PFSK-1 (cell line): Measurements from ENCODE around the gene PRSS1.

Experiments used
- FOXP2 ChIP-seq: optimal IDR thresholded peaks from 2 replicates; pipeline ENCODE3; 2011; ENCODE audit warnings: borderline replicate concordance, control low read depth, inconsistent platforms; ENCODE audit not compliant: insufficient read depth; ENCODE audit errors: extremely low read length, extremely low read depth
- POLR2AphosphoS5 ChIP-seq: IDR thresholded peaks from 2 replicates; pipeline ENCODE4 v1.6.1; 2012; ENCODE audit warnings: low read depth, mild to moderate bottlenecking, control low read depth, low read length, moderate library complexity
- SIN3A ChIP-seq: IDR thresholded peaks from 2 replicates; pipeline ENCODE4 v1.6.1; 2012; ENCODE audit warnings: mild to moderate bottlenecking, low read length, moderate library complexity, borderline replicate concordance; ENCODE audit not compliant: insufficient read depth
- TAF1 ChIP-seq: IDR thresholded peaks from 2 replicates; pipeline ENCODE4 v1.6.1; 2012; ENCODE audit warnings: low read length, control low read depth, borderline replicate concordance; ENCODE audit not compliant: insufficient read depth
- TF ChIP-seq, protein P1 (sequence below), 2 experiments: IDR thresholded peaks; 2 replicates each; pipeline versions ENCODE4 v1.6.1 to v1.8.0; 2011 to 2012; ENCODE audit warnings: low read depth in 2 of 2, low read length in 2 of 2, control low read depth in 1 of 2, inconsistent platforms in 1 of 2, mild to moderate bottlenecking in 1 of 2, moderate library complexity in 1 of 2; ENCODE audit not compliant: insufficient read depth in 1 of 2

The PRSS1 gene

GRCh38 chr7:142801601-142802295 lies 52.5 kb downstream of the PRSS1 start:
- TF ChIP-seq POLR2AphosphoS5 (no peak), FOXP2 (no peak), SIN3A (no peak), TAF1 (no peak)
- TF ChIP-seq, protein P1, sequence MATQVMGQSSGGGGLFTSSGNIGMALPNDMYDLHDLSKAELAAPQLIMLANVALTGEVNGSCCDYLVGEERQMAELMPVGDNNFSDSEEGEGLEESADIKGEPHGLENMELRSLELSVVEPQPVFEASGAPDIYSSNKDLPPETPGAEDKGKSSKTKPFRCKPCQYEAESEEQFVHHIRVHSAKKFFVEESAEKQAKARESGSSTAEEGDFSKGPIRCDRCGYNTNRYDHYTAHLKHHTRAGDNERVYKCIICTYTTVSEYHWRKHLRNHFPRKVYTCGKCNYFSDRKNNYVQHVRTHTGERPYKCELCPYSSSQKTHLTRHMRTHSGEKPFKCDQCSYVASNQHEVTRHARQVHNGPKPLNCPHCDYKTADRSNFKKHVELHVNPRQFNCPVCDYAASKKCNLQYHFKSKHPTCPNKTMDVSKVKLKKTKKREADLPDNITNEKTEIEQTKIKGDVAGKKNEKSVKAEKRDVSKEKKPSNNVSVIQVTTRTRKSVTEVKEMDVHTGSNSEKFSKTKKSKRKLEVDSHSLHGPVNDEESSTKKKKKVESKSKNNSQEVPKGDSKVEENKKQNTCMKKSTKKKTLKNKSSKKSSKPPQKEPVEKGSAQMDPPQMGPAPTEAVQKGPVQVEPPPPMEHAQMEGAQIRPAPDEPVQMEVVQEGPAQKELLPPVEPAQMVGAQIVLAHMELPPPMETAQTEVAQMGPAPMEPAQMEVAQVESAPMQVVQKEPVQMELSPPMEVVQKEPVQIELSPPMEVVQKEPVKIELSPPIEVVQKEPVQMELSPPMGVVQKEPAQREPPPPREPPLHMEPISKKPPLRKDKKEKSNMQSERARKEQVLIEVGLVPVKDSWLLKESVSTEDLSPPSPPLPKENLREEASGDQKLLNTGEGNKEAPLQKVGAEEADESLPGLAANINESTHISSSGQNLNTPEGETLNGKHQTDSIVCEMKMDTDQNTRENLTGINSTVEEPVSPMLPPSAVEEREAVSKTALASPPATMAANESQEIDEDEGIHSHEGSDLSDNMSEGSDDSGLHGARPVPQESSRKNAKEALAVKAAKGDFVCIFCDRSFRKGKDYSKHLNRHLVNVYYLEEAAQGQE (IDR thresholded peaks at IDR 0.05; ENCODE audit: insufficient read depth in 1 of 2, low read depth in 2 of 2, low read length in 2 of 2), result no peak

DNA sequence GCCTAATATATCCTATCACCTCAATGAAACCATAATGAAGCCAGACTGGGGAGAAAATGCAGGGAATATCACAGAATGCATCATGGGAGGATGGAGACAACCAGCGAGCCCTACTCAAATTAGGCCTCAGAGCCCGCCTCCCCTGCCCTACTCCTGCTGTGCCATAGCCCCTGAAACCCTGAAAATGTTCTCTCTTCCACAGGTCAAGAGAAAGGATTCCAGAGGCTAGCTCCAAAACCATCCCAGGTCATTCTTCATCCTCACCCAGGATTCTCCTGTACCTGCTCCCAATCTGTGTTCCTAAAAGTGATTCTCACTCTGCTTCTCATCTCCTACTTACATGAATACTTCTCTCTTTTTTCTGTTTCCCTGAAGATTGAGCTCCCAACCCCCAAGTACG lies 53.0 kb downstream of the PRSS1 start:
- TF ChIP-seq SIN3A (no peak), POLR2AphosphoS5 (no peak)
- TF ChIP-seq, protein P1 (IDR thresholded peaks at IDR 0.05; ENCODE audit: insufficient read depth in 1 of 2, low read depth in 2 of 2, low read length in 2 of 2), result no peak
